ENCODE results near the gene OR3A2. TPM values are rescaled to one million over a fixed set of nuclear protein-coding genes. Genes with fewer than 3 reads are reported as not detected.
A peak's percentile ranks its signal among the peaks of the same experiment; 100 is the strongest.
"Not testable (repeated sequence)": the region's sequence is repeated elsewhere in the genome, so short reads cannot be mapped to it uniquely, and the experiment has no call there.

The OR3A2 gene
- total and polyA plus RNA-seq, 9 of the 15 experiments (the other 6 are each of a cell fraction or from before 2014, with no cell fraction given), result not detected

DNA sequence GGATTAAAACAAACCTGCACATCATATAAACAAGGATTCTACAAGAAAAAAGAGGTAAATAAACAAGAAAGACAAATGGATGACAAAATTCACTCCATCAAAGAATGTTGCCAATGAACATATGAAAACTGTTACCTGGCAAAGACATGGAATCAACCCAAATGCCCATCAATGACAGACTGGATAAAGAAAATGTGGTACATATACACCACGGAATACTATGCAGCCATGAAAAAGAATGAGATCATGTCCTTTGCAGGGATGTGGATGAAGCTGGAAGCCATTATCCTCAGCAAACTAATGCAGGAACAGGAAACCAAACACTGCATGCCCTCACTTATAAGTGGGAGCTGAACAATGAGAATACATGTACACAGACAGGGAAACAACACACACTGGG is 92.6 kb downstream of the OR3A2 start:
- H3K9me3 ChIP-seq (replicated peaks; ENCODE audit: control insufficient read depth, insufficient read depth, low read depth, low read length); H3K9ac ChIP-seq (ENCODE audit: insufficient read depth in 1 of 2, low read depth in 2 of 2, low read length in 2 of 2); FAIRE-seq; ATAC-seq; H3K36me3 ChIP-seq (ENCODE audit: control insufficient read depth, insufficient read depth, low read length); DNase-seq (ENCODE audit: extremely low read depth in 1 of 4, low spot score in 3 of 4); H3K4me1 ChIP-seq (replicated peaks in 1 of 2; ENCODE audit: control insufficient read depth in 2 of 2, insufficient read depth in 2 of 2, low read length in 2 of 2); BruUV-seq (replicated peaks); H3K79me2 ChIP-seq (ENCODE audit: control insufficient read depth, insufficient read depth, low read length); H3K27me3 ChIP-seq (ENCODE audit: control insufficient read depth in 2 of 2, insufficient read depth in 2 of 2, low read length in 2 of 2); H2AFZ ChIP-seq (ENCODE audit: low read depth, low read length); CTCF ChIA-PET (ENCODE audit: low intra/inter-chr PET ratio); in situ Hi-C loops (cut with MboI); H4K20me1 ChIP-seq (replicated peaks; ENCODE audit: control insufficient read depth, insufficient read depth, low read length); H3K4me2 ChIP-seq (ENCODE audit: insufficient read depth, low read length); H3K27ac ChIP-seq (ENCODE audit: extremely low read depth, low read depth, low read length); H3K4me3 ChIP-seq; H3K9me1 ChIP-seq (ENCODE audit: control insufficient read depth, insufficient read depth, low read length); intact Hi-C loops (cut with micrococcal nuclease): not testable (repeated sequence)
- POLR2A ChIA-PET, result interaction anchor here (0.6 kb wide), 1 partner anchor 220 kb away, joined by 3 read pairs; no protein-coding TSS in a partner anchor
- WGBS (ENCODE audit: insufficient coverage, low coverage, missing lambda C conversion rate), result no CpG with 5 or more reads among the region's 1 CpG
- TF ChIP-seq ZNF146 (CRISPR knock-in tag; IDR thresholded peaks at IDR 0.05; ENCODE audit: unreplicated experiment) (peak; percentile 51), RBM25 (IDR thresholded peaks at IDR 0.05; ENCODE audit: low read depth, low read length, severe bottlenecking) (peak; percentile 35)

- Histone ChIP-seq H3K27me3 (ENCODE audit: control insufficient read depth in 2 of 2, insufficient read depth in 2 of 2, low read length in 2 of 2) (no peaks in the 10 kb centered on the region), H3K9ac (ENCODE audit: insufficient read depth in 1 of 2, low read depth in 2 of 2, low read length in 2 of 2) (no peak overlapping the region), H3K4me3 (no peak overlapping the region), H3K9me1 (ENCODE audit: control insufficient read depth, insufficient read depth, low read length) (no peaks in the 10 kb centered on the region), H3K9me3 (replicated peaks; ENCODE audit: control insufficient read depth, insufficient read depth, low read depth, low read length) (no peaks in the 10 kb centered on the region), H3K27ac (ENCODE audit: extremely low read depth, low read depth, low read length) (no peak overlapping the region), H4K20me1 (replicated peaks; ENCODE audit: control insufficient read depth, insufficient read depth, low read length) (no peaks in the 10 kb centered on the region), H3K4me2 (ENCODE audit: insufficient read depth, low read length) (no peak overlapping the region), H2AFZ (ENCODE audit: low read depth, low read length) (no peak overlapping the region), H3K79me2 (ENCODE audit: control insufficient read depth, insufficient read depth, low read length) (no peaks in the 10 kb centered on the region), H3K36me3 (ENCODE audit: control insufficient read depth, insufficient read depth, low read length) (no peaks in the 10 kb centered on the region), H3K4me1 (replicated peaks in 1 of 2; ENCODE audit: control insufficient read depth in 2 of 2, insufficient read depth in 2 of 2, low read length in 2 of 2) (no peaks in the 10 kb centered on the region)
- WGBS (ENCODE audit: insufficient coverage, low coverage, missing lambda C conversion rate), result no CpG with 5 or more reads among the region's 1 CpG
- FAIRE-seq (no peak), ATAC-seq (no peak), DNase-seq (ENCODE audit: extremely low read depth in 1 of 4, low spot score in 3 of 4) (no peak)
- in situ Hi-C loops (cut with MboI) (no loop called here), intact Hi-C loops (cut with micrococcal nuclease) (no loop called here)
- no TSS peak for BruUV-seq (replicated peaks)
- CTCF ChIA-PET (ENCODE audit: low intra/inter-chr PET ratio), result no interaction called here
- POLR2A ChIA-PET, result no interaction called here
- TF ChIP-seq ETS2 (tag; IDR thresholded peaks at IDR 0.05; ENCODE audit: borderline replicate concordance, poor library complexity, severe bottlenecking) (no peak), CEBPG (CRISPR knock-in tag; IDR thresholded peaks at IDR 0.05) (no peak), CEBPG (tag; conservative IDR thresholded peaks at IDR 0.05 in 1 of 2, IDR thresholded peaks at IDR 0.05 in 1 of 2) (no peak), HNRNPL (IDR thresholded peaks at IDR 0.05; ENCODE audit: low read depth, low read length) (no peak), FUS (optimal IDR thresholded peaks at IDR 0.05; ENCODE audit: low read depth, low read length) (no peak), RHOXF2B (CRISPR knock-in tag; conservative IDR thresholded peaks at IDR 0.05) (no peak), ZSCAN29 (IDR thresholded peaks at IDR 0.05) (no peak), AFF4 (CRISPR knock-in tag; IDR thresholded peaks at IDR 0.05) (no peak), CREB3L1 (IDR thresholded peaks at IDR 0.05; ENCODE audit: borderline replicate concordance, low read depth) (no peak)
These were observed 103.2 kb downstream of the OR3A2 start for GRCh38 chr17:3282901-3283300.
